Nephron progenitor cell (in vitro differentiated cells): Measurements from ENCODE around the gene PLA2G4F.
A peak's percentile ranks its signal among the peaks of the same experiment; 100 is the strongest.

Experiments used
- DNase-seq: peaks from one replicate; pipeline ENCODE4 v3.0.0; 2021
- H3K27ac Mint-ChIP-seq: 2 replicates; pipeline ENCODE4 v1.8.0; 2021; ENCODE audit warnings: mild to moderate bottlenecking, moderate library complexity, mixed read lengths
- H3K27me3 Mint-ChIP-seq: 2 replicates; pipeline ENCODE4 v1.8.0; 2021; ENCODE audit warnings: mild to moderate bottlenecking, low read depth, mixed read lengths; ENCODE audit not compliant: poor library complexity
- H3K36me3 Mint-ChIP-seq: 2 replicates; pipeline ENCODE4 v1.8.0; 2021; ENCODE audit warnings: low read depth, mixed read lengths
- H3K4me1 Mint-ChIP-seq: 2 replicates; pipeline ENCODE4 v1.8.0; 2021; ENCODE audit warnings: mixed read lengths
- H3K4me3 Mint-ChIP-seq: 2 replicates; pipeline ENCODE4 v1.8.0; 2021; ENCODE audit warnings: mild to moderate bottlenecking, moderate library complexity, mixed read lengths
- H3K9me3 Mint-ChIP-seq: 2 replicates; pipeline ENCODE4 v1.8.0; 2021; ENCODE audit warnings: mild to moderate bottlenecking, moderate library complexity, mixed read lengths
- TF ChIP-seq, protein P1 (sequence below): fragments of 200-600 bp; sonication (generic); IDR thresholded peaks from 2 replicates; pipeline ENCODE4 v1.5.0; 2021; ENCODE audit warnings: antibody characterized with exemption

The PLA2G4F gene

GRCh38 chr15:42148808-42149492, 7.5 kb downstream of the PLA2G4F start:
- Mint-ChIP-seq H3K27me3 (peaks cover 13% of the 10 kb centered on the region), H3K4me1 (peaks cover 59% of the 10 kb centered on the region), H3K9me3 (no peaks in the 10 kb centered on the region), H3K36me3 (no peaks in the 10 kb centered on the region), H3K4me3 (no peak overlapping the region), H3K27ac (no peak overlapping the region)
- TF ChIP-seq, protein P1, sequence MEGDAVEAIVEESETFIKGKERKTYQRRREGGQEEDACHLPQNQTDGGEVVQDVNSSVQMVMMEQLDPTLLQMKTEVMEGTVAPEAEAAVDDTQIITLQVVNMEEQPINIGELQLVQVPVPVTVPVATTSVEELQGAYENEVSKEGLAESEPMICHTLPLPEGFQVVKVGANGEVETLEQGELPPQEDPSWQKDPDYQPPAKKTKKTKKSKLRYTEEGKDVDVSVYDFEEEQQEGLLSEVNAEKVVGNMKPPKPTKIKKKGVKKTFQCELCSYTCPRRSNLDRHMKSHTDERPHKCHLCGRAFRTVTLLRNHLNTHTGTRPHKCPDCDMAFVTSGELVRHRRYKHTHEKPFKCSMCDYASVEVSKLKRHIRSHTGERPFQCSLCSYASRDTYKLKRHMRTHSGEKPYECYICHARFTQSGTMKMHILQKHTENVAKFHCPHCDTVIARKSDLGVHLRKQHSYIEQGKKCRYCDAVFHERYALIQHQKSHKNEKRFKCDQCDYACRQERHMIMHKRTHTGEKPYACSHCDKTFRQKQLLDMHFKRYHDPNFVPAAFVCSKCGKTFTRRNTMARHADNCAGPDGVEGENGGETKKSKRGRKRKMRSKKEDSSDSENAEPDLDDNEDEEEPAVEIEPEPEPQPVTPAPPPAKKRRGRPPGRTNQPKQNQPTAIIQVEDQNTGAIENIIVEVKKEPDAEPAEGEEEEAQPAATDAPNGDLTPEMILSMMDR: no peak
- no peak for DNase-seq

- peaks cover 50% of the 10 kb centered on the region for H3K4me1 Mint-ChIP-seq
- DNase-seq: no peak
- TF ChIP-seq, protein P1: no peak
- H3K4me3 Mint-ChIP-seq: no peak overlapping the region
- H3K27me3 Mint-ChIP-seq: peaks cover 19% of the 10 kb centered on the region
- H3K27ac Mint-ChIP-seq: no peak overlapping the region
- H3K36me3 Mint-ChIP-seq: no peaks in the 10 kb centered on the region
- no peaks in the 10 kb centered on the region for H3K9me3 Mint-ChIP-seq
These were observed 9.1 kb downstream of the PLA2G4F start for GRCh38 chr15:42147431-42147735.

- no peaks in the 10 kb centered on the region for H3K9me3 Mint-ChIP-seq
- no peak overlapping the region for H3K4me3 Mint-ChIP-seq
- no peak for DNase-seq
- H3K27me3 Mint-ChIP-seq: peaks cover 19% of the 10 kb centered on the region
- TF ChIP-seq, protein P1: no peak
- no peaks in the 10 kb centered on the region for H3K36me3 Mint-ChIP-seq
- no peak overlapping the region for H3K27ac Mint-ChIP-seq
- H3K4me1 Mint-ChIP-seq: peaks cover 44% of the 10 kb centered on the region
These were observed 9.6 kb downstream of the PLA2G4F start for GRCh38 chr15:42146551-42147430.

- no peaks in the 10 kb centered on the region for H3K9me3 Mint-ChIP-seq
- H3K4me1 Mint-ChIP-seq: peaks cover 34% of the 10 kb centered on the region
- DNase-seq: no peak
- H3K4me3 Mint-ChIP-seq: no peak overlapping the region
- peaks cover 17% of the 10 kb centered on the region for H3K27me3 Mint-ChIP-seq
- H3K36me3 Mint-ChIP-seq: no peaks in the 10 kb centered on the region
- no peak overlapping the region for H3K27ac Mint-ChIP-seq
- TF ChIP-seq, protein P1: no peak
These were observed 10.6 kb downstream of the PLA2G4F start for GRCh38 chr15:42145546-42146455.

GRCh38 chr15:42144841-42145375, 11.5 kb downstream of the PLA2G4F start:
- TF ChIP-seq, protein P1: no peak
- no peak overlapping the region for H3K4me3 Mint-ChIP-seq
- DNase-seq: no peak
- H3K4me1 Mint-ChIP-seq: peaks cover 33% of the 10 kb centered on the region
- H3K36me3 Mint-ChIP-seq: no peaks in the 10 kb centered on the region
- peaks cover 20% of the 10 kb centered on the region for H3K27me3 Mint-ChIP-seq
- peak overlapping the region; percentile 53 for H3K27ac Mint-ChIP-seq
- peaks cover 2% of the 10 kb centered on the region for H3K9me3 Mint-ChIP-seq
